SK-N-SH (cell line): ENCODE data around the gene ABR. TPM values are rescaled to one million over a fixed set of nuclear protein-coding genes. Genes with fewer than 3 reads are reported as not detected.

Experiments
- CTCF ChIA-PET: fragments of 300-600, 350-600 bp; formaldehyde crosslinking; extraction: SDS; loops from one replicate; lab custom pipeline; 2021; lab: Yijun Ruan, JAX
- POLR2A ChIA-PET: fragments of 350-600 bp; sonication (Branson Sonifier 250); formaldehyde crosslinking; extraction: SDS; loops from one replicate; lab custom pipeline; 2020; ENCODE audit warnings: antibody characterized with exemption, inconsistent platforms; lab: Yijun Ruan, JAX
- DNase-seq: peaks from one replicate; pipeline ENCODE4 v3.0.0; 2012
- H2AFZ ChIP-seq: fragments of 200-600 bp; sonication (generic); 2 replicates; pipeline ENCODE4 v1.8.1; 2016; ENCODE audit warnings: antibody characterized with exemption, mild to moderate bottlenecking, low read depth
- H3F3A ChIP-seq: fragments of 200-600 bp; sonication (generic); replicated peaks from 2 replicates; pipeline ENCODE3; 2016; ENCODE audit warnings: antibody characterized with exemption, mild to moderate bottlenecking; ENCODE audit not compliant: insufficient read depth
- H3K27ac ChIP-seq, 2 experiments: fragments of 200-500 bp in 1 of 2; fragments of 200-600 bp in 1 of 2; sonication (Bioruptor generic) in 1 of 2; sonication (generic), shearing (Covaris generic) in 1 of 2; 2 replicates each; pipeline versions ENCODE4 v1.5.1 to v1.6.1; 2014 to 2016; ENCODE audit warnings: low read depth in 2 of 2, inconsistent platforms in 1 of 2, low read length in 1 of 2, mild to moderate bottlenecking in 1 of 2, mixed read lengths in 1 of 2
- H3K27me3 ChIP-seq: fragments of 200-600 bp; sonication (generic), shearing (Covaris generic); 2 replicates; pipeline ENCODE4 v1.6.1; 2016; ENCODE audit warnings: mixed run types; ENCODE audit not compliant: insufficient read depth
- H3K36me3 ChIP-seq, 2 experiments: fragments of 200-500 bp in 1 of 2; fragments of 200-600 bp in 1 of 2; sonication (Bioruptor generic) in 1 of 2; sonication (generic) in 1 of 2; replicated peaks in 1 of 2; 2 replicates each; pipeline versions ENCODE3 to v1.5.1; 2014 to 2016; ENCODE audit warnings: low read length in 1 of 2, mild to moderate bottlenecking in 1 of 2; ENCODE audit not compliant: insufficient read depth in 2 of 2, control insufficient read depth in 1 of 2
- H3K4me1 ChIP-seq, 2 experiments: fragments of 200-500 bp in 1 of 2; fragments of 200-600 bp in 1 of 2; sonication (Bioruptor generic) in 1 of 2; sonication (generic), shearing (Covaris generic) in 1 of 2; 2 replicates each; pipeline versions ENCODE4 v1.5.1 to v1.6.1; 2014 to 2016; ENCODE audit warnings: low read depth in 1 of 2, low read length in 1 of 2, mixed run types in 1 of 2; ENCODE audit not compliant: insufficient read depth in 2 of 2, control insufficient read depth in 1 of 2
- H3K4me2 ChIP-seq: fragments of 200-600 bp; sonication (generic), shearing (Covaris generic); 2 replicates; pipeline ENCODE4 v1.6.1; 2017; ENCODE audit warnings: mixed run types
- H3K4me3 ChIP-seq, 2 experiments: fragments of 200-500 bp in 1 of 2; fragments of 200-600 bp in 1 of 2; sonication (Bioruptor generic) in 1 of 2; sonication (generic), shearing (Covaris generic) in 1 of 2; 2 replicates each; pipeline versions ENCODE4 v1.5.1 to v1.8.1; 2014 to 2016; ENCODE audit warnings: low read depth in 2 of 2, inconsistent platforms in 1 of 2, low read length in 1 of 2, mild to moderate bottlenecking in 1 of 2, mixed read lengths in 1 of 2, moderate library complexity in 1 of 2
- H3K79me2 ChIP-seq: fragments of 200-600 bp; sonication (generic); 2 replicates; pipeline ENCODE4 v1.8.1; 2017; ENCODE audit warnings: mild to moderate bottlenecking; ENCODE audit not compliant: insufficient read depth
- H3K9ac ChIP-seq: fragments of 200-600 bp; sonication (generic); 2 replicates; pipeline ENCODE4 v1.6.1; 2017; ENCODE audit warnings: mixed run types
- H3K9me2 ChIP-seq: fragments of 200-600 bp; sonication (generic); 2 replicates; pipeline ENCODE4 v1.6.1; 2017; ENCODE audit warnings: mixed run types
- H3K9me3 ChIP-seq: fragments of 200-600 bp; sonication (generic); 2 replicates; pipeline ENCODE4 v1.6.1; 2017; ENCODE audit warnings: mixed run types, mild to moderate bottlenecking, moderate library complexity
- H4K20me1 ChIP-seq: fragments of 200-600 bp; sonication (generic); 2 replicates; pipeline ENCODE4 v1.6.1; 2017; ENCODE audit warnings: mild to moderate bottlenecking, mixed run types; ENCODE audit not compliant: insufficient read depth
- CHD2 ChIP-seq: fragments of 150-350 bp; IDR thresholded peaks from 2 replicates; pipeline ENCODE4 v1.6.1; 2018; ENCODE audit warnings: low read length; ENCODE audit not compliant: partially characterized antibody
- ELF1 ChIP-seq: IDR thresholded peaks from 2 replicates; pipeline ENCODE4 v1.4.0; 2012
- EP300 ChIP-seq, 2 experiments: IDR thresholded peaks; 2 replicates each; pipeline versions ENCODE4 v1.4.0 to v1.6.1; 2012; ENCODE audit warnings: borderline replicate concordance in 1 of 2, low read depth in 1 of 2, low read length in 1 of 2
- EZH2phosphoT487 ChIP-seq: fragments of 200-600 bp; sonication (generic); IDR thresholded peaks from 2 replicates; pipeline ENCODE4 v1.6.1; 2017; ENCODE audit warnings: low read depth, mixed run types, mild to moderate bottlenecking, antibody characterized with exemption, moderate library complexity, borderline replicate concordance
- GABPA ChIP-seq: IDR thresholded peaks from 2 replicates; pipeline ENCODE4 v1.4.0; 2012; ENCODE audit warnings: low read depth, mild to moderate bottlenecking
- JUND ChIP-seq: IDR thresholded peaks from 2 replicates; pipeline ENCODE4 v1.4.0; 2012
- MXI1 ChIP-seq: IDR thresholded peaks from 2 replicates; pipeline ENCODE4 v1.6.1; 2012; ENCODE audit warnings: mild to moderate bottlenecking, low read depth, low read length, improper control_type of control experiment
- POLR2AphosphoS5 ChIP-seq: IDR thresholded peaks from 2 replicates; pipeline ENCODE4 v1.6.1; 2012; ENCODE audit warnings: low read depth, low read length
- RAD21 ChIP-seq: IDR thresholded peaks from 2 replicates; pipeline ENCODE4 v1.6.1; 2012; ENCODE audit warnings: mild to moderate bottlenecking, low read length
- RCOR1 ChIP-seq: fragments of 150-350 bp; IDR thresholded peaks from 2 replicates; pipeline ENCODE4 v1.6.1; 2017; ENCODE audit warnings: antibody characterized with exemption, low read length
- SMC3 ChIP-seq: IDR thresholded peaks from 2 replicates; pipeline ENCODE4 v1.6.1; 2012; ENCODE audit warnings: low read depth, low read length, improper control_type of control experiment
- USF1 ChIP-seq: IDR thresholded peaks from 2 replicates; pipeline ENCODE4 v1.4.0; 2012; ENCODE audit warnings: low read depth, borderline replicate concordance
- WGBS: methylation state at CpG from one replicate; pipeline ENCODE4 v1.1.6; 2017; ENCODE audit warnings: low lambda C conversion rate; 5-methylcytosine and 5-hydroxymethylcytosine counted together
- polyA plus RNA-seq, 3 experiments: library from polyadenylated mRNA; depleted of rRNA; stranded (reverse); fragments of >200 nt; gene quantifications; 2 replicates each; pipeline ENCODE4 v1.2.3, GENCODE V29; 2012
- TF ChIP-seq, protein P1 (sequence below): IDR thresholded peaks from 2 replicates; pipeline ENCODE4 v1.6.1; 2012; ENCODE audit warnings: mild to moderate bottlenecking, low read depth, low read length, moderate library complexity

The ABR gene
- polyA plus RNA-seq, 1 of the 3 experiments (the other 2 are of a cell fraction), result 117 TPM

- Histone ChIP-seq H3F3A (no peaks in the 10 kb centered on the region), H3K9me2 (no peaks in the 10 kb centered on the region), H3K36me3 (no peaks in the 10 kb centered on the region), H3K9ac (no peak overlapping the region), H3K27me3 (peaks cover 56% of the 10 kb centered on the region; the same call in 1 of the 2 replicates), H4K20me1 (0 out of 2 replicates have a peak, but pooled peaks cover 22% of the 10 kb centered on the region), H3K9me3 (no peaks in the 10 kb centered on the region), H3K4me3 (no peak overlapping the region), H3K79me2 (peaks cover 5% of the 10 kb centered on the region; the same call in 1 of the 2 replicates), H2AFZ (no peak overlapping the region), H3K4me2 (no peak overlapping the region), H3K27ac (no peak overlapping the region), H3K4me1 (peaks cover 0 to 5% of the 10 kb centered on the region in 2 experiments; a peak in 1 of 4 replicates)
- TF ChIP-seq USF1 (no peak), GABPA (no peak), ELF1 (no peak), RAD21 (no peak), SMC3 (no peak), EZH2phosphoT487 (no peak), CHD2 (no peak), RCOR1 (no peak), EP300 (IDR thresholded peaks at IDR 0.05; ENCODE audit: borderline replicate concordance in 1 of 2, low read depth in 1 of 2, low read length in 1 of 2) (no peak), POLR2AphosphoS5 (no peak)
- TF ChIP-seq, protein P1, sequence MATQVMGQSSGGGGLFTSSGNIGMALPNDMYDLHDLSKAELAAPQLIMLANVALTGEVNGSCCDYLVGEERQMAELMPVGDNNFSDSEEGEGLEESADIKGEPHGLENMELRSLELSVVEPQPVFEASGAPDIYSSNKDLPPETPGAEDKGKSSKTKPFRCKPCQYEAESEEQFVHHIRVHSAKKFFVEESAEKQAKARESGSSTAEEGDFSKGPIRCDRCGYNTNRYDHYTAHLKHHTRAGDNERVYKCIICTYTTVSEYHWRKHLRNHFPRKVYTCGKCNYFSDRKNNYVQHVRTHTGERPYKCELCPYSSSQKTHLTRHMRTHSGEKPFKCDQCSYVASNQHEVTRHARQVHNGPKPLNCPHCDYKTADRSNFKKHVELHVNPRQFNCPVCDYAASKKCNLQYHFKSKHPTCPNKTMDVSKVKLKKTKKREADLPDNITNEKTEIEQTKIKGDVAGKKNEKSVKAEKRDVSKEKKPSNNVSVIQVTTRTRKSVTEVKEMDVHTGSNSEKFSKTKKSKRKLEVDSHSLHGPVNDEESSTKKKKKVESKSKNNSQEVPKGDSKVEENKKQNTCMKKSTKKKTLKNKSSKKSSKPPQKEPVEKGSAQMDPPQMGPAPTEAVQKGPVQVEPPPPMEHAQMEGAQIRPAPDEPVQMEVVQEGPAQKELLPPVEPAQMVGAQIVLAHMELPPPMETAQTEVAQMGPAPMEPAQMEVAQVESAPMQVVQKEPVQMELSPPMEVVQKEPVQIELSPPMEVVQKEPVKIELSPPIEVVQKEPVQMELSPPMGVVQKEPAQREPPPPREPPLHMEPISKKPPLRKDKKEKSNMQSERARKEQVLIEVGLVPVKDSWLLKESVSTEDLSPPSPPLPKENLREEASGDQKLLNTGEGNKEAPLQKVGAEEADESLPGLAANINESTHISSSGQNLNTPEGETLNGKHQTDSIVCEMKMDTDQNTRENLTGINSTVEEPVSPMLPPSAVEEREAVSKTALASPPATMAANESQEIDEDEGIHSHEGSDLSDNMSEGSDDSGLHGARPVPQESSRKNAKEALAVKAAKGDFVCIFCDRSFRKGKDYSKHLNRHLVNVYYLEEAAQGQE, result no peak
- ChIA-PET CTCF (interaction anchor here (1.0 to 1.2 kb wide), 2 partner anchors 17 to 18 kb away, joined by 3 read pairs; partner anchors contain the start of gene NXN), POLR2A (no interaction called here)
- 61% methylated on average over 11 of the region's 11 CpGs for WGBS
- DNase-seq, result no peak
Measured at GRCh38 chr17:962670-963069, 217.1 kb downstream of the ABR start.

DNA sequence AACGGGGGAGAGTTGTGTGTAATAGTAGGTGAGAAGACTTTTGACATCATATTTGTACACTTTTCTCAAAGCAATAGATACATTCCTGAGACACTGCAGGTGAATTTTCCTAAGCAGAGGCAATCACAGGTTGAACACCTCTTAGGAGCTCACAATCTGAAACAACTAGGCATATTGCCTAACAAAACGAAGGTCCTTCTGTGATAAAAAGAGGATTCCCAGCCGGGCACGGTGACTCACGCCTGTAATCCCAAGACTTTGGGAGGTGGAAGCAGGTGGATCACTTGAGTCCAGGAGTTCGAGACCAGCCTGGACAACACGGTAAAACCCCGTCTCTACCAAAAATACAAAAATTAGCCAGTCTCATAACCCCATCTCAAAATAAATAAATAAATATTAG, 217.6 kb downstream of the ABR start:
- Histone ChIP-seq H3K9me3 (no peaks in the 10 kb centered on the region), H3K4me2 (no peak overlapping the region), H4K20me1 (0 out of 2 replicates have a peak, but pooled peaks cover 22% of the 10 kb centered on the region), H2AFZ (no peak overlapping the region), H3K79me2 (peaks cover 5% of the 10 kb centered on the region; the same call in 1 of the 2 replicates), H3K27ac (no peak overlapping the region), H3K36me3 (no peaks in the 10 kb centered on the region), H3F3A (no peaks in the 10 kb centered on the region), H3K27me3 (peaks cover 51% of the 10 kb centered on the region; the same call in 1 of the 2 replicates), H3K9ac (no peak overlapping the region), H3K4me3 (no peak overlapping the region), H3K4me1 (peaks cover 0 to 5% of the 10 kb centered on the region in 2 experiments; a peak in 1 of 4 replicates), H3K9me2 (no peaks in the 10 kb centered on the region)
- no peak for DNase-seq
- ChIA-PET CTCF (interaction anchor here (1.0 to 1.2 kb wide), 2 partner anchors 18 to 19 kb away, joined by 3 read pairs; partner anchors contain the start of gene NXN), POLR2A (no interaction called here)
- TF ChIP-seq MXI1, result no peak
- TF ChIP-seq JUND, result no peak
- TF ChIP-seq SMC3, result no peak
- no peak for TF ChIP-seq POLR2AphosphoS5
- 68% methylated on average over 8 of the region's 8 CpGs for WGBS
